EL (cell line): ENCODE results near the gene SH3RF2.
"Not testable (repeated sequence)": the region's sequence is repeated elsewhere in the genome, so short reads cannot be mapped to it uniquely, and the experiment has no call there.

ENCODE experiments used
- DNase-seq: peaks from one replicate; pipeline ENCODE4 v3.0.0-alpha.2; 2016

SH3RF2 gene, protein sequence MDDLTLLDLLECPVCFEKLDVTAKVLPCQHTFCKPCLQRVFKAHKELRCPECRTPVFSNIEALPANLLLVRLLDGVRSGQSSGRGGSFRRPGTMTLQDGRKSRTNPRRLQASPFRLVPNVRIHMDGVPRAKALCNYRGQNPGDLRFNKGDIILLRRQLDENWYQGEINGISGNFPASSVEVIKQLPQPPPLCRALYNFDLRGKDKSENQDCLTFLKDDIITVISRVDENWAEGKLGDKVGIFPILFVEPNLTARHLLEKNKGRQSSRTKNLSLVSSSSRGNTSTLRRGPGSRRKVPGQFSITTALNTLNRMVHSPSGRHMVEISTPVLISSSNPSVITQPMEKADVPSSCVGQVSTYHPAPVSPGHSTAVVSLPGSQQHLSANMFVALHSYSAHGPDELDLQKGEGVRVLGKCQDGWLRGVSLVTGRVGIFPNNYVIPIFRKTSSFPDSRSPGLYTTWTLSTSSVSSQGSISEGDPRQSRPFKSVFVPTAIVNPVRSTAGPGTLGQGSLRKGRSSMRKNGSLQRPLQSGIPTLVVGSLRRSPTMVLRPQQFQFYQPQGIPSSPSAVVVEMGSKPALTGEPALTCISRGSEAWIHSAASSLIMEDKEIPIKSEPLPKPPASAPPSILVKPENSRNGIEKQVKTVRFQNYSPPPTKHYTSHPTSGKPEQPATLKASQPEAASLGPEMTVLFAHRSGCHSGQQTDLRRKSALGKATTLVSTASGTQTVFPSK

DNA sequence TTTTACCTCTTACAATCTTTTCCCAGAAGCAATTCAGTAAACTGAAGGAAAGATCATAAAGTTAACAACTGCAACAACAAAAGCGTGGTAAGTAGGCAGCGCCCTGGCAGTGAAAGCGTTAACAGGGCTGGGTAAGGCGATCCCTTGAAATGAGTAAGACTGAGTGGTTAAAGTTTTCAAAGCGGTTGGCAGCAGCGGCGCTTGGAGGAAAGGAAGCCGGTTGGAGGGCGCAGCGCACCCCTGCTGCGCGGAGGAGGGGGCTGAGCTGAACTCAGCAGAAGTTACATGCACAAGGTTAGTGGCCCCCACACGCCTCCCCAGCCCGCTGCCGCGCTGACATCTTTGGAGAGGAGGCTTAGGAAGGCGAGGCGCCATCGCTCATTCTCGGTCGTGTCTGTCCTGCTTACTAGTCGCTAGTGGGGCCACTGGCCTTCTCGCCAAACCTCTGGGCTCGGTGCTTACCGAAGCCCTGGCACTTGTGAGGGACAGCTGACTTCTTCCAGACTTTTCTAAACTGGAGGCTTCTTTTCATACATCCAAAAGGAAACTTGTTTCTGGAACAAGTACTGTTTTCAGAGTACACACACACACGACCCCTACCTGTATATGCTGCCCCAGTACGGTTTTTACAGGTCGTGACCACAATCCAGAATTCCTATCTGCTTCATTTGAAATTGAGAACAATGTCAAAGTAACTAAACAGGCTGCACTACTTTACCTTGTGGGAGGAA is at the start of gene SH3RF2:
Gene SH3RF2, plus strand, starts transcription at position 178 of the 731 bp plus-strand sequence. CDS start 1,351 bp downstream, outside the sequence.
- peak; percentile 85 for DNase-seq

DNA sequence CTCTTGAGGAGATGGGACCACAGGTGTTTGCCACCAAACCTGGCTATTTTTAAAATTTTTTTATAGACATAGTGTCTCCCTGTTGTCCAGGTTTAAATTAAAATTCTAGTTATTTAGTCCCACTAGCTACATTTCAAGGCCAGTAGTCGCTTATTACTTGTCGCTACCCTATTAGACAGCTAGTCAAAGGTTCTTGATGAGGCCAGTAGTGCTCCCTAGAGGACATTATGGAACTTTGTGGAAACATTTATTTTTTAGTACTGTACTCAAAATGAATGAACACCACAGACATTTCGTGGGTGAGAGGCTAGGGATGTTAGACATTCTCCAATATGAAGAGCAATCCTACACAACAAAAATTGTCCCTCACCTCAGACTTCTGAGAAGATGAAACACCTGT is 49.2 kb upstream of the SH3RF2 start:
- DNase-seq, result no peak

DNA sequence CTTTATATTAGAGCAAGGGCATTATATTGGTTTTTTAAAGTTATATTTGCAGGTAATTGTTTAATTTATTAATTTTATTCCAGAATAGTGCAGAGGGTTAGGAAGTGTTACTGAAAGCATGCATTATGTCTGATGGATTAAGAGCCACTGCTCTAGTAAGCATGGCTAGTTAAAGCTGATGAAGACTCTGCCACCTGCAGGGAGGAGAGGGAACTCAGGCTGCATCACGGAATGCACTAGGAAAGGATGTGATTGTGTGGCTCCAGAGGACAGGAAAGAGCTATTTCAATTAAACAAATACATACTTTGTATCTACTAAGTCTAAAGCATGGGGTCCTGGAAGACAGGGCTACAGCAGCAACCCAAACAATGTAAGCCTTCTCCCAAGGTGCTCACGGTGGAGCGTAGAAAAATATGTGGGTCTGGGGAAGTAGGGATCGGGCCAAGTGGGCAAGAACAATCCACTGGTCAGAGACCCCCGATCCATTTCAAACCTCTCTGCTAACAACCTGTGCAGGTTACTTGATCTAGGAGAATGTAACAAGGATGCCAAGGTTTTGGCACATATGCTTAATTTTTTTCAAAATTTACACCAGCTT is 48.3 kb upstream of the SH3RF2 start:
- peak; percentile 60 for DNase-seq

DNA sequence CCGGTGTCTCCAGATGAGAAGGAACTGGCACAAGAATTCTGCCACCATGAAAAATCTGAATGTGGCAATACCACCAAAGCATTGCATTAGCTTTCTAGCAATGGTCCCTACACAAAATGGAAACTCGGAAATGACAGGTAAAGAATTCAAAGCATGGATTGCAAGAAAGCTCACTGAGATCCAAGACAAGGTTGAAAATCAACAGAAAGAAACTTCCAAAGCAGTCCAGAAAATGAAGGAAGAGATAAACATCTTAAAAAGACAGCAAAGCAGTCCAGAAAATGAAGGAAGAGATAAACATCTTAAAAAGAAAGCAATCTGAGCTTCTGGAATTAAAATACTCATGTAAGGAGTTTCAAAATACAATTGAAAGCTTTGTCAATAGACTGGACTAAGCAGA is 46.8 kb upstream of the SH3RF2 start:
- DNase-seq, result no peak

DNA sequence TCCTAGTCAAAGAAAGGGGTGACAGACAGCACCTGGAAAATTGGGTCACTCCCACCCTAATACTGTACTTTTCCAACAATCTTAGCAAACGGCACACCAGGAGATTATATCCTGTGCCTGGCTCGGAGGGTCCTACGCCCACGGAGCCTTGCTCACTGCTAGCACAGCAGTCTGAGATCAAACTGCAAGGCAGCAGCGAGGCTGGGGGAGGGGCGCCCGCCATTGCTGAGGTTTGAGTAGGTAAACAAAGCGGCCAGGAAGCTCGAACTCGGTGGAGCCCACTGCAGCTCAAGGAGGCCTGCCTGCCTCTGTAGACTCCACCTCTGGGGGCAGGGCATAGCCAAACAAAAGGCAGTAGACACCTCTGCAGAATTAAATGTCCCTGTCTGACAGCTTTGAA is 45.0 kb upstream of the SH3RF2 start:
- DNase-seq, result not testable (repeated sequence)

DNA sequence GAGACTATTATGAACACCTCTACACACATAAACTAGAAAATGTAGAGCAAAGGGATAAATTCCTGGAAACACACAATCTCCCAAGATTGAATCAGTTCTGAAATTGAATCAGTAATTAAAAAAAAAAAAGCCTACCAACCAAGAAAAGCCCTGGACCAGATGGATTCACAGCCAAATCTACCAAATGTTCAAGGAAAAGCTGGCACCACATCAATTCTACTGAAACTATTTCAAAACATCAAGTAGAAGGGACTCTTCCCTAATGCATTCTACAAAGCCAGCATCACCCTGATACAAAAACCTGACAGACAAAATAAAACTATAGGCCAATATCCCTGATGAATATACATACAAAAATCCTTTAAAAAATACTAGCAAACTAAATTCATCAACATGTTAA is 38.2 kb upstream of the SH3RF2 start:
- DNase-seq, result no peak

DNA sequence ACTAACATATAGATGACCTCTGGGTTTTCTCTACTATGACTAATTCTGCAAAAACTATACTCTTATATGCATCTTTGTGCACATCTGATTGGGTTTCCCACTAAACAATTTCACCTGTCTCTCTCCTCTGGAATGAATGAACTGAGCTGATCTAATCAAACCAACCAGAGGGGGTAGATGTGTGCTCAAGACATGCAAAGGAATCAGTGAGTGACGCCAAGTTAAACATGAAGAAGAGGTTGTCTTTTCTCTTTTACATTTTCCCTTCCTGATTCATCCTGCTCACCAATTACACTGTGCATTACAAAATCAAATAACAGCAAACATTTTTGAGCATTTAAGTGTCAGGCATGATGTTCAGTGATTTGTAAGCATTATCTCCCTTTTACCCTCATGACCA is 34.0 kb upstream of the SH3RF2 start:
- DNase-seq, result peak; percentile 31

DNA sequence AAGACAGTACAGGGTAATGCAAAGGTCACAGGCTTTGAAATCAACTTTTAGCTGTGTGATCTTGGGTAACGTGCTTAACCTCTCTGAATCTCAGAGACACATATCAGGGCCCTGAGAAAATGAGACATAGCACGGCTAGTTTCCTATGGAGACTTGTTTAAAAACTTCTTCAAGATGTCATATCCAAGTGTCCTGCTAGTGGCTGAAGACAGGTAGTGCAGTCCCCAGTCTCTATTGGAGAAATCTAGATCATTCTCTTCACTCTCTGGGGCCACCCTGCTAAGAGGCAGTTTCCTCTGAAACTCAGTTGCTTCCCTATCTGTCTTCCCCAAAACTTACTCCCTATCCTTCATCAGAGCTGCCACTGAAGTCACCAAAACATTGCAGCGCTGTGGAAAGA is 33.3 kb upstream of the SH3RF2 start:
- DNase-seq, result no peak

DNA sequence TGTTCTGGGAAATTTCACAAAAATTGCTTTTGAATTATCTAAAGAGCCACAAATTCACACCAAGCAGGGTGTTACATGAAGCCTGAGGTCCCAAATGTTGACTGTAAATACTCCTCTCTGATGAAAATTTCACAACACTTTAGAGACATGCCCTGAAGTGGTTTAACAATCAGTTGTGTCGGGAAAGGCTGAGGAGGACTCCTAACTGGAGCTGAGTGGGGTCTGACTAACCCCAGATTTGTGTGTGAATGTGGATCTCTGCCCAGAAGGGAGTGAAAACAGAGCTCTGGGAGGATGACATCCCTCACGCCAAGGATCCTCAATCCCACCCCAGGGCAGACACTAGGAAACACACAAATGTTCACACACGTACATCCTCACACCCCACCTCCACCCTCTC is 32.5 kb upstream of the SH3RF2 start:
- DNase-seq, result peak; percentile 70

DNA sequence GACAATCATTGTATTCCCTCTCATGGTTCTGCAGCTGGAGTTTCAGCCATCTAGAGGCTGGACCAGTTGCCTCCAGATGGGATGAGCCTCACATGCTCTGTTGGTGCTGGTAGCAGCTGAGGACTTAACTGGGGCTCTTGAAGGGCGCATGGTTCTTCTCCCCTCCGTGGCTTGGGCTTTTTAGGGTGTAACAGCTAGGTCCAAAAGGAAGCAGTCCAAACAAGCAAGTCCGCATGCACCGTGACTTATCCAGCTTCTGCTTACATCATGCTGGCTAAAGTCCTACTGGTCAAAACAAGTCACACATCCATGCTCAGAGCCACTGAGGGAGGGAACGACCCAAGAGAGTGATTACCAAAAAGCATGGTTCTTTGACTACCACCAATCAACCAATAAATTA is 31.6 kb upstream of the SH3RF2 start:
- no peak for DNase-seq

DNA sequence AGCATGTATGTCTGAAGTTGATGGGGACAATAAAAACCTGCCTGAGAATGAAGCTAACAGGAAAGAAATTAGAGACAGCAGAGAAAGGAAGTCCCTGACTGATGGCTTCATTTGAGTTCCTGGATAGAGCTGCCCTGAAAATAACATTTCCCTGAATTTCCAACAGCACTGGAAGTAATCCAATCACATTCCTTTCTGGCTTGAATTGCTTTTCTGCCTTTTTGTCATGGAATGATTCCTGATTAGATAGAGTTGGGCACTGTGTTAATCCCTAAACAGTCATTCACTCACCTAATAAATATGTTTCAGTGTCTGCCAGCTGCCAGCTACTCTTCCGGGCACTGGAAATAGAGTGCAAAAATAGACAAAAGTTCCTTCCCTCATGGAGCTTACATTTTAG is 30.0 kb upstream of the SH3RF2 start:
- DNase-seq, result peak; percentile 32

DNA sequence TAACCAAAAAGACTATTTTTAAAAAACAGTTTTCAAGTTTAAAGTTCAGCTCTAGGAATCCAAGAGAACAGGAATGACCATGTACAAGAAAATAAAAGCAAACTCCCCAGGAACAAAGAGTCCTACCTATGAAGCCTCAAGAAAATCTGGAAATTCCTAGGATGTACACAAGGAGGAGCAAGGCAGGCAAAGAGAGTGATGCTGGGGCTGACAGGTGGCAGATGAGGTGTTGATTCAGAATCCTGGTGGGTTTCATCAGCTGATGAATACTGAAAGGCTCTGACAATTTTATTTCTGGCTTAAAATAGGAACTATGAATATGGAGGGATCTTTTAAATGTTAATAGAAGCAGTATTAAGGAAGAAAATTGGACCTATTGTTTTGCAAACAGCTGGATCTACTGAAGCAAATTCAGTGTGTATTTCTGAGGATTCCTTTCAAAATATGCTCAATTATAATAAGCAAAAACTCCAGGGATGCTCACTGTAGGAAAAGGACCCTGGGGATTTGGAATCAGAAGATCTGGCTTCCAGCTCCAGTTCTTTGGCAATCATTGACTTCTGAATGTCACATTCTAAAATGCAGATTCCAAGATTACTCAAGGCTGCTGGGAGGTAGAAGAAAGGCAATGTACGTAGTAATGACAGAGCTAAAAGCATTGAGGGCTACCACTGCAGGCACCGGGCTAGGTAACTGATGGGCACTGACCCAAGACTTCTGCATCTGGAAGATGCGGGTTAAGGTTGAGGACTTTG is 28.0 kb upstream of the SH3RF2 start:
- no peak for DNase-seq

DNA sequence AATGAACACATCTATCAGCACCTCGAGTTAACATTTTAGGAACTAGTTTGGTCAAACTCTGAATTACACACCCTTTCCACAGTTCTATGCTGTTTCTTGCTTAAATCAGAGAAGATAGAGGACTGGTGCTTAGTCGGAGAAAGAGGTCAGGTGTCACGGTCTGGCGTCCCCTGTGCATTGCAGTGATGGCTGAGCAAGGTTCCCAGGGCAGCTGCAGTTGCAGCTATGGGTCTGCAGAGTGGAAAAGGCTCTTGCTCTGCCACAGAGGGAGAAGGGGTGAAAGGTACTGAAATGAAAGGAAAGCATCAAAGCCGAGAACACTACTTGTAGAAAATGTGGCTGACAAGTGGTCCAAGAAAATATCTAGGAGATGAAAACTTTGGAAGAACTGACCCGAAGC is 25.2 kb upstream of the SH3RF2 start:
- no peak for DNase-seq

DNA sequence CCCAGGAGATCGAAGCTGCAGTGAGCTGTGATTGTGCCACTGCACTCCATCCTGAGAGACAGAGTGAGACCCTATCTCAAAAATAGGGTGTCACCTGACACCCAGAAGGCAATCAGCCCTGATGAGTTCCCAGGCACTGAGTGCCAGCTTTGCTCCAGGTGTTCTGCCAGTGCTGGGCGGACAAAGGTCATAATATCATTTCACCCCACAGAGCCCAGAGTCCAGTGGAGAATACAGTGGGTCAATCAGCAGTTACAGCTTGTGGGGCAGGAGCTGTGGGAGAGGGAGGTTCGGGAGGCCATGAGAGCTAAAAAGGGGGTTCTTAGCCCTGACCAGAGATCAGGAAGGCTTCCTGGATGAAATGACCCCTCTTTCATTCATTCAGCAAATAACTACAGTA is 24.4 kb upstream of the SH3RF2 start:
- no peak for DNase-seq

DNA sequence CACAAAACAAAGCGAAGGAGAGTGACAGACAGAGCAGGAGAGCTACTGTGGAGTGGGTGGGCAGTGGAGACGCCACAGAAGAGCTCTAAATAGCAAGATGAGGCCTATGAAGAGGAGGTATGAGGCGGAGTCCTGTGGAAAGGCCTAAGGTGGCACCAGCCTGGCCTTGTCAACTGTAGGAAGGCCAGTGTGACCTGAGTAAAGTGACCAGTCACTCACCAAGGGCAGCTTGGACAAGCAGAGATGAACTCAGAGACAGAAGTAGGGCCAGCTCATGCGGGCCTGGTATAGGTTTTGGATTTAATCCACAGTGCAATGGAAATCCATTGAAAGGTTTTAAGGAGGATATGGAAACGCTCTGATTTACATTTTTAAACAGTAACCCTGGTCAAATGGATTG is 23.8 kb upstream of the SH3RF2 start:
- no peak for DNase-seq

DNA sequence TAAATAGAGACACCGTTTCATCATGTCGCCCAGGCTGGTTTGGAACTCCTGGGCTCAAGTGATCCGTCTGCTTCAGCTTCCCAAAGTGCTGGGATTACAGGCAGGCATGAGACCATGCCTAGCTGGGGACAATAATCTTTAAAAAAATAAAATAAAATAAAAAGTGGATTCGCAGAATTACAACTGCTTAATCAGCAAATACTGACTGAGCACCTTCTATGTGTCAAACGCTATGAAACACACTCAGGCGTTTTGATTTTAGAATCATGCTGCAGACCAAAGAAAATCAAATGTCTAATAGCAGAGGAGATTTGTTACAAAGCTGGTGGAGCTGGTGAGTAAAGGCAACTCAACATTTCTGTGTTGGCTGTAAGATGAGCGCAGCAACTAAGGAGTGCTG is 22.7 kb upstream of the SH3RF2 start:
- DNase-seq, result no peak

DNA sequence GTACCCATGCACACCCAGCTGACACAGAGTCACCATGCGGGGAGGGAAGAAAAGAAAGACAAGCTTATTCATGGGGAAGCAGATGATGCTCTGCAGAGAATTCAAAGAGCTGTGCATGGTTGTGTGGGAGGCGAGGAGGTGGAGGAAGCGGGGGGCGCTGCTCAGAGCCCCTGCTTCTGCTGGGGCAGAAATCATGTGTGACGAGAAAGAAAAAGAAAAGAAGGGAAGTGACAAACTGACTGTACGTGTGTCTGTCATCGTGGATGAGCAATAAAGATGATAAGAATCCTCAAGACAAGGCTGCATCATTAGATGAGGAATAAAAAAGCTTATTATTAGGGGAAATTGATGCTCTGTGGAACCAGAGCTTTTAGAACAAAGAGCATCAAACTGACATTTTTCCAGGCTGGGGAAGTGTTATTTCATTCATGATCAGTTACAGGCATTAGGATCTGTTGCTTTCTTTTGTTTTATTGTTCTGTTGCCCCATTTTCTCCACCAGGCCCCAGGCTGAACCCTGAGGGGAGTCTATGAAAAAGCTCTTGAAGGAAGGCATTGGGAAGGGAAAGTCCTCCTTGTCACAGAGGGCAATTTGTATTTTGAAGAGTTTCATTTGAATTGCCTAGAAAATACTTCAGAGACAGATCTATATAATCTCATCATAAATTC is 20.3 kb upstream of the SH3RF2 start:
- no peak for DNase-seq

DNA sequence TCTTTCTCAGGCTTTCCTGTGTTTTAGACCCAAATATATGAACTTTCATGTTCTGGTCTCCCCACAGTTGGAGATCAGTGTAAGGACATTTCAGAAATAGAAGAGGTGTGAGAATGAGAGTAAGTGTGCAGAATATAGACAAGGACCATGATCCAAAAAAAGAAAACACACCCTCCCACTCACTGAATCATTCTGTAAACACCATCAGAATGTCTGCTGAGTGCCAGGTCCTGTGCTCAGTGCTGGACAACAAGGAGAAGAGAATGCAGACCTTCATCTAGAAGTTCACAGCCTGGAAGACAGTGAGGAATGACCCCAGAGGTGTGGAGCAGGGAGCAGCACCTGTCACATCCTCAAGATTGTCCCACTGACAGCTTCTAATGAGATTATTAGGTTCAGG is 19.1 kb upstream of the SH3RF2 start:
- no peak for DNase-seq

DNA sequence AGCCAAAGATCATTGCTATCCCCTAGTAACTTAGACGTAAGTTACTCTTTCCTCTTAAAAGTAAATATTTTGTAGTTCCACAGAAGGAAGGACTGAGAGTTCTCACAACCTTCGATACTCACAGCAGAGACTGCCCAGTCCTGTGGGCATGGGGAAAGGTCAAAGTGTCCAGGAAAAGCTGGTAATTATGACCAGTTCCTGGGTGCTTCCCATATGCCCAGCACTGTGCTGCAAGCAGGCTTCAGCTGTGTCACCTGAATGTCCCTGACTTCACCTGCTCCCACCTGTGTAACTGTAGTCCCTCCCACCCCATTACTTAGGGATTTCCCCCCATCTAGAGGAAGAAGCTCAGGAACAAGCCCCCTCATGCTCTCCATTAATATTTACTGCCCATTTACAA is 18.0 kb upstream of the SH3RF2 start:
- DNase-seq, result no peak

DNA sequence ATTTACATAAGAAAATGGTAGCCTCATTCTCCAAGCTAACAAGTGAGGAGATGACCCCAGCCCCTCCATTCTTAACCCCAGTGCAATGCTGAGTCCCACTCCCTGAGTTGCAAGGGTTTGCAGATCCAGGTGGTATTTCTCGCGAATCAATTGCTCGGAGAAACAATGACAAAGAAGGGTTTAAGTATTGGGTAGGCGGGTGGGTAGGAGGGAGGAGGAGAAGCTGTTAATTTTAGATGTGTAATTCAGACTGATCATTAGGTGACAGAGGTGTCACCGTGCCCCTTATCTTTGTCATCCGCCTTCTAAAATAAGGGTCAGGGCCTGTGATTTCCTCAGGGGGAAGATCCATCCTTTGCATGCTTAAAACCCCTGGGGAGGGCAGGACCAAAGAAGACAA is 17.0 kb upstream of the SH3RF2 start:
- DNase-seq, result no peak

DNA sequence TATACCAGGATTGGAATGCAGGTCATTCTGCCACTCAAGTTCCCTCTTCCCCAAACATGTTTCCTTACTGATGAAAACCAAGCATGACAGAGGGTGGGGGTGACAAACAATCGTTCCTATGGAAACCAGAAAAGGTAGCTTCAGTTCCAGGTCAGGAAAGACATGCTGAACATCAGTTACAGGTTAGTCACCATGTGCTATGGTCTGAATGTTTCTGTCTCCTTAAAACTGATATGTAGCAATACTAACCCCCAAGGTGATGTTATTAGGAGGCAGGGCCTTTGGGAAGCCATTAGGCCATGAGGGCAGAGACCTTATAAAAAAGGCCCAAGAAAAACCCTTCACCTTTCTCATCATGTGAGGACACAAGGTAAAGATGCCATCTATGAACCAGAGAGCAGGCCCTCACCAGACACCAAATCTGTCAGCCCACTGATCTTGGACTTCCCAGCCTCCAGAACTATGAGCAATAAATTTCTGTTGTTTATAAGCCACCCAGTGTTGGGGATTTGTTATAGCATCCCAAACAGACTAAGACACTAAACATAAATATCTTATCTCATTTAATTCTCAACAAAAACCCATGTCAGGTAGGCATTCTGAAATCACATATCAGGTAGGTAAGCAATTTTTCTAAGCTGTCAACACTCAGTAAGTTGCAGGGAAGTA is 15.7 kb upstream of the SH3RF2 start:
- no peak for DNase-seq
